Heart right ventricle (tissue), 16 donors: ENCODE measurements around the gene ZBTB11. TPM values are rescaled to one million over a fixed set of nuclear protein-coding genes. Genes with fewer than 3 reads are reported as not detected.
"Not testable (repeated sequence)": the region's sequence is repeated elsewhere in the genome, so short reads cannot be mapped to it uniquely, and the experiment has no call there.

Experiments used
- ATAC-seq, 8 donors: fragments of 200-7000 bp; cut with Tn5 transposase; one replicate each; pipeline ENCODE4 v1.9.1; 2020; ENCODE audit warnings: mild to moderate bottlenecking in 8 of 8, moderate library complexity in 8 of 8, moderate number of reproducible peaks in 1 of 8
- DNase-seq, 2 donors: peaks; one replicate each; pipeline ENCODE4 v3.0.0-alpha.2; 2020
- H3K27ac ChIP-seq, 10 donors: fragments of 200-600 bp; sonication (generic) in 2 of 10; one replicate each; pipeline versions ENCODE4 v1.5.0 to v1.8.0; 2020 to 2022; ENCODE audit warnings: mild to moderate bottlenecking in 3 of 10
- H3K27me3 ChIP-seq, 7 donors: fragments of 200-600 bp; one replicate each; pipeline ENCODE4 v1.8.0; 2021 to 2022; ENCODE audit warnings: mild to moderate bottlenecking in 2 of 7
- H3K36me3 ChIP-seq, 9 donors: fragments of 200-600 bp; sonication (generic) in 1 of 9; one replicate each; pipeline versions ENCODE4 v1.5.0 to v1.8.0; 2020 to 2022; ENCODE audit warnings: mild to moderate bottlenecking in 2 of 9
- H3K4me1 ChIP-seq, 9 donors: fragments of 200-600 bp; sonication (generic) in 1 of 9; one replicate each; pipeline versions ENCODE4 v1.5.0 to v1.8.0; 2020 to 2022; ENCODE audit warnings: mild to moderate bottlenecking in 4 of 9
- H3K4me3 ChIP-seq, 10 donors: fragments of 200-600 bp; sonication (generic) in 2 of 10; one replicate each; pipeline versions ENCODE4 v1.5.0 to v1.8.0; 2020 to 2022; ENCODE audit warnings: mild to moderate bottlenecking in 7 of 10, moderate library complexity in 2 of 10
- H3K9me3 ChIP-seq, 11 donors: fragments of 200-600 bp in 10 of 11; sonication (generic) in 2 of 11; one replicate each; pipeline versions ENCODE4 v1.5.0 to v1.8.0; 2013 to 2022; ENCODE audit warnings: mild to moderate bottlenecking in 2 of 11, control low read depth in 1 of 11, moderate library complexity in 1 of 11
- CTCF ChIP-seq, 9 donors: fragments of 200-600 bp; sonication (generic) in 2 of 9; IDR thresholded peaks; one replicate each; pipeline versions ENCODE4 v1.5.0 to v1.8.0; 2021 to 2022; ENCODE audit warnings: antibody characterized with exemption in 9 of 9, mild to moderate bottlenecking in 5 of 9, moderate library complexity in 1 of 9
- WGBS, 2 donors: extraction: QIAGEN DNeasy Blood & Tissue Kit; methylation state at CpG; one replicate each; pipeline ENCODE4 v1.1.7; 2013; ENCODE audit warnings: inconsistent platforms in 1 of 2; 5-methylcytosine and 5-hydroxymethylcytosine counted together
- intact Hi-C, 10 donors: fragments of 100-400 bp; cut with DNase I; formaldehyde crosslinking; loops; one replicate each; pipeline versions ENCODE4 v1.11.1 to v1.14.2; 2022
- polyA plus RNA-seq, 2 donors: library from polyadenylated mRNA; stranded (reverse); fragments of 200-250 nt; gene quantifications; one replicate each; pipeline ENCODE4 v1.2.3, GENCODE V29; 2013
- total RNA-seq, 10 donors: library from RNA; stranded (reverse); fragmentation: NEBNext Ultra II Directional in 3 of 10; extraction: Animal tissue kit (Norgen Biotek cat#: 25700) in 3 of 10; gene quantifications; one replicate each; pipeline versions ENCODE4 v1.2.1 to v1.2.4, GENCODE V29; 2021 to 2023
- donor health status: Arrhythmogenic right ventricular cardiomyopathy.
- donor health status: ischemic (EF 13 %, LVEDD 7.1; RV severe dilation, severe dysfunction).
- donor health status: healthy with polysubstance abuse.
- donor health status: DM: no; HTN: yes; CAD: no.
- donor health status: DM: no; HTN: no; CAD: no.
- donor health status: ischemic (EF 25% LVEDD 6.9; RV normal size, moderate dysfunction).
- donor health status: ischemic (EF 25% LVEDD 5.7; RV mildly dilated, moderate dysfunction).
- donor health status: healthy.
- donor health status: DM: yes; HTN: yes; CAD: no.
- donor health status: Ischemic cardiomyopathy.
- donor health status: ischemic (EF 35%, LVEDD 5.7; RV mildly dilated, moderate dysfunction).
- donor health status: nonischemic (EF 11% LVEDD 7.7; RV severe dilation, severe dysfunction).
- donor health status: DM: yes; HTN: yes; CAD: no.
- donor health status: PGD.
- donor health status: ischemic (EF 29% LVEDD 5.4; RV normal size, mild dysfunction).
- donor health status: nonischemic (EF 23%, LVEDD 6.1; RV moderate dilation, normal function).

ZBTB11 gene
- total and polyA plus RNA-seq, 12 donors = 3.5 to 13.3 (median 8.4) TPM

GRCh38 chr3:101646726-101647125 is 30.2 kb downstream of the ZBTB11 start:
- DNase-seq (no peak), ATAC-seq (no peak)
- H3K4me3 ChIP-seq = no peak overlapping the region
- WGBS, 2 donors = 100% methylated on average over 1 of the region's 1 CpG
- no peak overlapping the region for H3K27ac ChIP-seq
- TF ChIP-seq CTCF (IDR thresholded peaks at IDR 0.05) = no peak
- H3K9me3 ChIP-seq = peaks cover 0 to 12% (median 0%) of the 10 kb centered on the region in 11 donors
- peaks cover 0 to 3% (median 0%) of the 10 kb centered on the region in 9 donors for H3K4me1 ChIP-seq
- intact Hi-C loops = no loop called here
- peaks cover 0 to 49% (median 24%) of the 10 kb centered on the region in 9 donors for H3K36me3 ChIP-seq
- H3K27me3 ChIP-seq = no peaks in the 10 kb centered on the region

- H3K27me3 ChIP-seq = no peaks in the 10 kb centered on the region
- no peak for DNase-seq
- peaks cover 0 to 6% (median 0%) of the 10 kb centered on the region in 11 donors for H3K9me3 ChIP-seq
- H3K27ac ChIP-seq = no peak overlapping the region
- 66 to 67% methylated on average over 6 of the region's 6 CpGs for WGBS, 2 donors
- peak in 1 of 8 donors; percentile 34 for ATAC-seq
- TF ChIP-seq CTCF (IDR thresholded peaks at IDR 0.05) = no peak
- peaks cover 0 to 22% (median 10%) of the 10 kb centered on the region in 9 donors for H3K36me3 ChIP-seq
- no peak overlapping the region for H3K4me3 ChIP-seq
- intact Hi-C loops = no loop called here
- H3K4me1 ChIP-seq = peaks cover 0 to 3% (median 0%) of the 10 kb centered on the region in 9 donors
Observed at GRCh38 chr3:101643861-101644613, 32.9 kb downstream of the ZBTB11 start.

- no peak for TF ChIP-seq CTCF (IDR thresholded peaks at IDR 0.05)
- WGBS, 2 donors = 93 to 94% methylated on average over 8 of the region's 8 CpGs
- Histone ChIP-seq H3K27ac (no peak overlapping the region), H3K27me3 (no peaks in the 10 kb centered on the region), H3K9me3 (no peaks in the 10 kb centered on the region), H3K36me3 (peaks cover 0 to 14% (median 2%) of the 10 kb centered on the region in 9 donors), H3K4me3 (no peak overlapping the region), H3K4me1 (peaks cover 0 to 3% (median 0%) of the 10 kb centered on the region in 9 donors)
- intact Hi-C loops = no loop called here
- no peak for DNase-seq
- ATAC-seq = no peak
Observed at GRCh38 chr3:101643009-101643844, 33.7 kb downstream of the ZBTB11 start.

- 54 to 64% methylated on average over 3 of the region's 3 CpGs for WGBS, 2 donors
- ATAC-seq (no peak), DNase-seq (no peak)
- H3K9me3 ChIP-seq = no peaks in the 10 kb centered on the region
- no peaks in the 10 kb centered on the region for H3K27me3 ChIP-seq
- H3K36me3 ChIP-seq = peaks cover 0 to 6% (median 0%) of the 10 kb centered on the region in 9 donors
- TF ChIP-seq CTCF (IDR thresholded peaks at IDR 0.05) = no peak
- H3K4me3 ChIP-seq = no peak overlapping the region
- intact Hi-C loops = no loop called here
- no peak overlapping the region for H3K27ac ChIP-seq
- H3K4me1 ChIP-seq = peaks cover 0 to 3% (median 0%) of the 10 kb centered on the region in 9 donors
Observed at GRCh38 chr3:101642441-101642840, 34.5 kb downstream of the ZBTB11 start.

GRCh38 chr3:101641397-101642115 is 35.4 kb downstream of the ZBTB11 start:
- H3K27ac ChIP-seq, ATAC-seq, DNase-seq, H3K36me3 ChIP-seq, intact Hi-C loops, H3K9me3 ChIP-seq, H3K4me1 ChIP-seq, H3K4me3 ChIP-seq, H3K27me3 ChIP-seq: not testable (repeated sequence)
- WGBS, 2 donors = 46 to 54% methylated on average over 14 of the region's 14 CpGs
